ENCODE measurements around the gene UBR4. TPM values are rescaled to one million over a fixed set of nuclear protein-coding genes. Genes with fewer than 3 reads are reported as not detected.

The UBR4 gene
- total RNA-seq, 1 donor from 2014 or later: 108 TPM

- Mint-ChIP-seq H3K9me3 (no peaks in the 10 kb centered on the region), H3K36me3 (peaks cover 21% of the 10 kb centered on the region), H3K27me3 (no peaks in the 10 kb centered on the region), H3K27ac (no peak overlapping the region), H3K4me1 (ENCODE audit: unreplicated experiment) (no peaks in the 10 kb centered on the region), H3K4me3 (no peak overlapping the region)
- no peak for TF ChIP-seq CTCF (conservative IDR thresholded peaks at IDR 0.05)
- DNase-seq (ENCODE audit: extremely low spot score, unreplicated experiment): no peak
These were observed 90.0 kb downstream of the UBR4 start for GRCh38 chr1:19120070-19120469.

- Mint-ChIP-seq H3K27ac (no peak overlapping the region), H3K4me3 (no peak overlapping the region), H3K4me1 (ENCODE audit: unreplicated experiment) (no peaks in the 10 kb centered on the region), H3K9me3 (no peaks in the 10 kb centered on the region), H3K27me3 (no peaks in the 10 kb centered on the region), H3K36me3 (peaks cover 34% of the 10 kb centered on the region)
- DNase-seq (ENCODE audit: extremely low spot score, unreplicated experiment): no peak
- TF ChIP-seq CTCF (conservative IDR thresholded peaks at IDR 0.05): no peak
These were observed 94.8 kb downstream of the UBR4 start for GRCh38 chr1:19115082-19115808.

- no peak overlapping the region for H3K27ac Mint-ChIP-seq
- no peaks in the 10 kb centered on the region for H3K9me3 Mint-ChIP-seq
- peak; percentile 67 for TF ChIP-seq CTCF (conservative IDR thresholded peaks at IDR 0.05)
- no peaks in the 10 kb centered on the region for H3K4me1 Mint-ChIP-seq (ENCODE audit: unreplicated experiment)
- DNase-seq (ENCODE audit: extremely low spot score, unreplicated experiment): no peak
- peaks cover 37% of the 10 kb centered on the region for H3K36me3 Mint-ChIP-seq
- H3K27me3 Mint-ChIP-seq: no peaks in the 10 kb centered on the region
- H3K4me3 Mint-ChIP-seq: no peak overlapping the region
These were observed 96.4 kb downstream of the UBR4 start for GRCh38 chr1:19113697-19114092.

GRCh38 chr1:19112891-19113696, 97.0 kb downstream of the UBR4 start:
- Mint-ChIP-seq H3K36me3 (peaks cover 34% of the 10 kb centered on the region), H3K4me1 (ENCODE audit: unreplicated experiment) (no peaks in the 10 kb centered on the region), H3K9me3 (no peaks in the 10 kb centered on the region), H3K27ac (no peak overlapping the region), H3K4me3 (no peak overlapping the region), H3K27me3 (no peaks in the 10 kb centered on the region)
- no peak for TF ChIP-seq CTCF (conservative IDR thresholded peaks at IDR 0.05)
- DNase-seq (ENCODE audit: extremely low spot score, unreplicated experiment): no peak

- Mint-ChIP-seq H3K27ac (no peak overlapping the region), H3K4me1 (ENCODE audit: unreplicated experiment) (no peaks in the 10 kb centered on the region), H3K9me3 (no peaks in the 10 kb centered on the region), H3K36me3 (peaks cover 34% of the 10 kb centered on the region), H3K27me3 (no peaks in the 10 kb centered on the region), H3K4me3 (no peak overlapping the region)
- DNase-seq (ENCODE audit: extremely low spot score, unreplicated experiment): no peak
- TF ChIP-seq CTCF (conservative IDR thresholded peaks at IDR 0.05): no peak
These were observed 99.7 kb downstream of the UBR4 start for GRCh38 chr1:19110257-19110927.

All from type B pancreatic cell (in vitro differentiated cells).